Measurements from ENCODE around the gene MC1R. TPM values are rescaled to one million over a fixed set of nuclear protein-coding genes. Genes with fewer than 3 reads are reported as not detected.
"Not testable (repeated sequence)": the region's sequence is repeated elsewhere in the genome, so short reads cannot be mapped to it uniquely, and the experiment has no call there.

Gene MC1R
- total RNA-seq, 4 donors from 2014 or later, result 7.7 to 16.2 (median 11.4) TPM

DNA sequence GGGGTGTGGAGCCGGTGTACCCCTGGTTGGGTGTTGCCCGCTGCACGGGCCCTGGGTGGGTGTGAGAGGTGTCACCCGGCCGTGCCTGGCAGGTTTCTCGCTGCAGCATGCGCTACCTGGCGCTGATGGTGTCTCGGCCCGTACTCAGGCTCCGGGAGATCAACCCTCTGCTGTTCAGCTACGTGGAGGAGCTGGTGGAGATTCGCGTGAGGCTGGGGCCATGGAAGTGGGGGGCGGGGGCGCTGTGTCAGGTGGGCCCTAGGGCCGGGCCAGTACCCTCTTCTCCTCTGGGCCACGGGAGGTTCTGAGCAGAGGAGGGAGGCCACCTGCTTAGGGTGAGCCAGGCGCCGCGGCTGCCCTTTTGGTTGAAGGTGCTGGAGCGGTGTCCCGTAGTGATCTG, 43.3 kb downstream of the MC1R start:
- 93 to 95% methylated on average over 17 to 18 of the region's 23 CpGs for WGBS, 2 donors
- intact Hi-C loops (cut with DNase I), result no loop called here

DNA sequence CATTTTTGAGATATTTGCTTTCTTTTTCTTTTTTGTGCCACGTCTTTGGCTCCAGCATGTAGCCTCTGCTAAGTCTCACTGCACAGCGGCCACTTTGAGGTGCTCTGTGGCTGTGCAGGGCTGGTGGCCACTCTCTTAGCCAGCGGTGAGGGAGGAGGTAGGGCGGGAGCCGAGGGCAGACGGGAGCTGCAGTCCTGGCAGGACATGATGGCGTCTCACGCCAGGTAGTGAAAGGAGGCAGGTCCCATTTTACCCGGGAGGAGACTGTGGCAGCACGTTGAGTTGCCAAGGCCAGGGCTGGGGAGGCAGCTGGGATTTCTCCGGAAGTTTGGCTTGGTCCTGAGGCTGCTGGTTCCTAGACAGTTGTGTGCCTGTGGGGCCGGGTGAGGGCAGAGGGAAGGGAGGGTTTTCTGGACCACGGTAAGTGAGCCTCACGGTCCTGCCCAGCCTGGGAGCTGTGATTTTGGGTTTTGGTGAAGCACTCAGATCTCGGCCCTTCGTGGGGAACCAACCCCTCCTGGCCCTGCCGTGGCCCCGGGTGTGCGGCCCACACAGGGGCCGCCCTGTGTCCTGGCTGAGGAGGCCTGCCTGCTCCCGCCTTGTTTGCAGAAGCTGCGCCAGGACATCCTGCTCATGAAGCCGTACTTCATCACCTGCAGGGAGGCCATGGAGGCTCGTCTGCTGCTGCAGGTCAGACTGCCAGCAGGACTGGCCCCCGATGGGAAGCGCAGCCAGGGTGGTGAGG, 44.3 kb downstream of the MC1R start:
- no peak for DNase-seq
- no peaks in the 10 kb centered on the region for H3K27me3 ChIP-seq
- intact Hi-C loops (cut with DNase I), result no loop called here
- no peak overlapping the region for H3K27ac ChIP-seq
- H3K36me3 ChIP-seq, result peaks cover 4 to 5% of the 10 kb centered on the region in 2 donors
- 83 to 90% methylated on average over 10 to 18 of the region's 26 CpGs for WGBS, 2 donors
- TF ChIP-seq, protein P1, sequence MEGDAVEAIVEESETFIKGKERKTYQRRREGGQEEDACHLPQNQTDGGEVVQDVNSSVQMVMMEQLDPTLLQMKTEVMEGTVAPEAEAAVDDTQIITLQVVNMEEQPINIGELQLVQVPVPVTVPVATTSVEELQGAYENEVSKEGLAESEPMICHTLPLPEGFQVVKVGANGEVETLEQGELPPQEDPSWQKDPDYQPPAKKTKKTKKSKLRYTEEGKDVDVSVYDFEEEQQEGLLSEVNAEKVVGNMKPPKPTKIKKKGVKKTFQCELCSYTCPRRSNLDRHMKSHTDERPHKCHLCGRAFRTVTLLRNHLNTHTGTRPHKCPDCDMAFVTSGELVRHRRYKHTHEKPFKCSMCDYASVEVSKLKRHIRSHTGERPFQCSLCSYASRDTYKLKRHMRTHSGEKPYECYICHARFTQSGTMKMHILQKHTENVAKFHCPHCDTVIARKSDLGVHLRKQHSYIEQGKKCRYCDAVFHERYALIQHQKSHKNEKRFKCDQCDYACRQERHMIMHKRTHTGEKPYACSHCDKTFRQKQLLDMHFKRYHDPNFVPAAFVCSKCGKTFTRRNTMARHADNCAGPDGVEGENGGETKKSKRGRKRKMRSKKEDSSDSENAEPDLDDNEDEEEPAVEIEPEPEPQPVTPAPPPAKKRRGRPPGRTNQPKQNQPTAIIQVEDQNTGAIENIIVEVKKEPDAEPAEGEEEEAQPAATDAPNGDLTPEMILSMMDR (IDR thresholded peaks at IDR 0.05), result no peak
- no peak overlapping the region for H3K4me3 ChIP-seq (replicated peaks in 1 of 3)
- H3K9me3 ChIP-seq, result no peaks in the 10 kb centered on the region
- H3K4me1 ChIP-seq, result no peaks in the 10 kb centered on the region

More for the DNA sequence above, 43.3 kb downstream of the MC1R start:
- no peak for DNase-seq
- H3K4me1 ChIP-seq, result no peaks in the 10 kb centered on the region
- no peak overlapping the region for H3K27ac ChIP-seq
- peaks cover 5 to 12% of the 10 kb centered on the region in 2 donors for H3K36me3 ChIP-seq
- TF ChIP-seq POLR2A (IDR thresholded peaks at IDR 0.05), result no peak
- TF ChIP-seq, protein P1 (IDR thresholded peaks at IDR 0.05), result no peak
- H3K9me3 ChIP-seq, result no peaks in the 10 kb centered on the region
- H3K4me3 ChIP-seq (replicated peaks in 1 of 3), result no peak overlapping the region
- H3K27me3 ChIP-seq, result no peaks in the 10 kb centered on the region

DNA sequence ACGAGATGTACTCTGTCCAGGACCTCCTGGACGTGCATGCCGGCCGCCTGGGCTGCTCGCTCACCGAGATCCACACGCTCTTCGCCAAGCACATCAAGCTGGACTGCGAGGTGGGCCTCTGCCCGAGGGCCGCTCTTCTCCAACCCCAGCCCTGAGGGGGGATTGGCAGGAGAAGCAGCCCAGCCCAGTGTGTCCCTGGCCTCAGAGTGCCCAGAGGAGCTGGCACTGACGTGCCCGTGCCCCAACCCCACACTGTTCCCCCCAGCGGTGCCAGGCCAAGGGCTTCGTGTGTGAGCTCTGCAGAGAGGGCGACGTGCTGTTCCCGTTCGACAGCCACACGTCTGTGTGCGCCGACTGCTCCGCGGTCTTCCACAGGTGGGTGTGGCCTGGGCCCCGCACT, 45.5 kb downstream of the MC1R start:
- Histone ChIP-seq H3K27me3 (no peaks in the 10 kb centered on the region), H3K36me3 (no peaks in the 10 kb centered on the region), H3K9me3 (no peaks in the 10 kb centered on the region), H3K4me1 (no peaks in the 10 kb centered on the region), H3K4me3 (replicated peaks in 1 of 3) (no peak overlapping the region), H3K27ac (no peak overlapping the region)
- DNase-seq, result no peak
- intact Hi-C loops (cut with DNase I), result no loop called here
- WGBS, 2 donors, result 93% methylated on average over 19 to 22 of the region's 25 CpGs
- TF ChIP-seq, protein P1 (IDR thresholded peaks at IDR 0.05), result no peak

DNA sequence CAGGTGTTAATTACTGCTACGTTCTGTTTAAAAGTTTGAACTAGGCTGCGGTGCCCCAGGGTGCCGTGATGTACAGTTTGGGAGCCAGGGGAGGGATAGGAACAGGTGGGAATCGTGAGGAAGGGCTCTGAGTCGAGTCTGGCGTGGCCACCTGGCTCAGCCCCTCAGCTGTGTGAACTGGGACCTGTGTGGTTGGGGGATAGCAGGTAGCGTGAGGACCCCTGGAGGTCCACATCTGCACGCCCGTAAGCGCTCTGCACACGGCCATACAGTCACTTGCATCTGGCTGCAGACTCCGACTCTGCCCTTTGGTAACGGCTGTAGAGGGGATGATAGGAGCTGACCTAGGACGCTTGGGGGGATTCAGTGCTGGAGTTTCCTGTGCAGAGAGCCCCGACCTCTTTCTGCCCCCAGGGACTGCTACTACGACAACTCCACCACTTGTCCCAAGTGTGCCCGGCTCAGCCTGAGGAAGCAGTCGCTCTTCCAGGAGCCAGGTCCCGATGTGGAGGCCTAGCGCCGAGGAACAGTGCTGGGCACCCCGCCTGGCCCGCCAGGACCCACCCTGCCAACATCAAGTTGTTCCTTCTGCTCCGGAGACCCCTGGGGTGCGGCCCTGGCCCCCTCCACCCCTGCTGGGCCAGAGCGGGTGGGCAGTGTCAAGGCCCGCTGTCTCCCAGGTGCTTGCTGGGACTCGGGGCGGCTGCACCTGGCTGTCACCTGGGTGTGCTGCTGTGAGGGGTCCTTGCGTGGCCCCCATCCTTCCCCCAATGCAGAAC, 47.0 kb downstream of the MC1R start:
- TF ChIP-seq, protein P1 (IDR thresholded peaks at IDR 0.05), result no peak
- TF ChIP-seq POLR2A (IDR thresholded peaks at IDR 0.05), result no peak
- no peak for DNase-seq
- no peaks in the 10 kb centered on the region for H3K27me3 ChIP-seq
- H3K27ac ChIP-seq, result no peak overlapping the region
- intact Hi-C loops (cut with DNase I), result no loop called here
- H3K4me1 ChIP-seq, result no peaks in the 10 kb centered on the region
- 87 to 90% methylated on average over 9 to 25 of the region's 30 CpGs for WGBS, 2 donors
- H3K4me3 ChIP-seq (replicated peaks in 1 of 3), result no peak overlapping the region
- H3K36me3 ChIP-seq, result no peaks in the 10 kb centered on the region
- no peaks in the 10 kb centered on the region for H3K9me3 ChIP-seq

DNA sequence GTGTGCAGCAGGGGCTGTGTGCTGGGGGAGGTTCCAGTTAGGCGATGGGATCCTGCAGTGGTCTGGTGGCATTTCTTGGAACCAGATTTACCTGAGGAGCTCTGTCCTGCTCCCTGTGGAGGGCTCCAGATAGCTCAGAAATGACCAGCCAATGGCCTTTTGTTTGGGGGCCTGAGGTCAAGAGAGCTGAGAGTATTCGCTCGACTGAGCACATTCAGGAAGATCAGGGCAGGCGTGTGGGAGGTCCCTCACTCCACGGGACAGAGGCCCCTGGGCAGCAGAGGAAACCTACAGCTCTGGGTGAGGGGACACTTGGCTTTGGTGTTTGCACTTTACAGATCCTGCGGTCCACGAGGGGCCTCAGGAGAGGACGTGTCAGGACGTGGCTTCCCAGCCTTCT, 48.1 kb downstream of the MC1R start:
- Histone ChIP-seq H3K4me1 (peaks cover 10% of the 10 kb centered on the region in 2 donors), H3K9me3 (no peaks in the 10 kb centered on the region), H3K27me3 (no peaks in the 10 kb centered on the region), H3K36me3 (no peaks in the 10 kb centered on the region), H3K27ac (no peak overlapping the region), H3K4me3 (replicated peaks in 1 of 3) (no peak overlapping the region)
- WGBS, 2 donors, result 60% methylated on average over 3 of the region's 9 CpGs; no CpG with 5 or more reads in 1 of the 2 donors
- DNase-seq, result no peak
- TF ChIP-seq, protein P1 (IDR thresholded peaks at IDR 0.05), result no peak
- no peak for TF ChIP-seq POLR2A (IDR thresholded peaks at IDR 0.05)
- intact Hi-C loops (cut with DNase I), result no loop called here

DNA sequence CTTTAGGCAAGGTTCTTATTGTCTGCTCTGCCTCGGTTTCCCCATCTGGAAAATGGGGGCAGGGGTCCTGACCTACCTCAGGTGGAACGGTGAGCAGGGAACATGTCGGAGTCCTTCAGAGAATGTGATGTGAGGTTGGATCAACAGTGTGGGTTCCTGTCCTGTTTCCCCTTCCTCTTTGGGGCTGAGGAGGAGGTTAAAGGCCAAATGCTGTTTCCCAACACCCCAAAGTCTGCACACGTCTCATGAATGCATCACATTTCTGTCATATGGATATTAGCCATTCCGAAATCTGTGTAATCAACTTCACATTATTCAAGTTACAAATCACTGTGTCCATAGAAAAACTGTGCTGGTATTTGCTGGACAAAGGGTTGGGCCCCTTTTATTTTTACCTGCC, 48.8 kb downstream of the MC1R start:
- H3K27ac ChIP-seq; intact Hi-C loops (cut with DNase I); H3K36me3 ChIP-seq; H3K9me3 ChIP-seq; H3K4me3 ChIP-seq (replicated peaks in 1 of 3); DNase-seq; H3K27me3 ChIP-seq: not testable (repeated sequence)
- peaks cover 13% of the 10 kb centered on the region in 2 donors for H3K4me1 ChIP-seq
- WGBS, 2 donors, result 94 to 96% methylated on average over 5 of the region's 5 CpGs

DNA sequence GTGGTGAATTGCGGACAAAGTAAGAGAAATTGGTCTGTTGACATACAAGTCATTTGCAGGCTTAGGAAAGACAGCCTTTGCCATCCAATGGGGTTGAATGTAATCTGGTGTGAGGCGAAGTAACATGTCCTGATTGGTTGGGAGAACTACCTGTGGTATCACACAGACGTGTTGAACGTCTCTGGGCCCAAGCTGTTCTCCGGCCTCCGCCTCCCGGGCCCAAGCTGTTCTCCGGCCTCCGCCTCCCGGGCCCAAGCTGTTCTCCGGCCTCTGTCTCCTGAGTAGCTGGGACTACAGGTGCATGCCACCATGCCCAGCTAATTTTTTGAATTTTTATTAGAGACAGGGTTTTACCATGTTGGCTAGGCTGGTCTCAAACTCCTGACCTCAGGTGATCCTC, 49.4 kb downstream of the MC1R start:
- H3K4me3 ChIP-seq (replicated peaks in 1 of 3); H3K9me3 ChIP-seq; H3K36me3 ChIP-seq; intact Hi-C loops (cut with DNase I); H3K27me3 ChIP-seq; DNase-seq; H3K27ac ChIP-seq: not testable (repeated sequence)
- 89 to 90% methylated on average over 11 of the region's 11 CpGs for WGBS, 2 donors
- peaks cover 13% of the 10 kb centered on the region in 2 donors for H3K4me1 ChIP-seq
